Adrenal gland (tissue), 12 donors: ENCODE data around the gene TARS3. TPM values are rescaled to one million over a fixed set of nuclear protein-coding genes. Genes with fewer than 3 reads are reported as not detected.

Experiments
- DNase-seq, 7 donors: peaks; one replicate each; pipeline ENCODE4 v3.0.0-alpha.2; 2019 to 2020
- H3K27ac ChIP-seq, 5 donors: fragments of 200-600 bp; sonication (generic) in 4 of 5; 1 replicate in 3 of 5; 2 replicates in 2 of 5; pipeline versions ENCODE4 v1.5.1 to v1.8.0; 2016 to 2020; ENCODE audit warnings: mild to moderate bottlenecking in 1 of 5
- H3K27me3 ChIP-seq: fragments of 200-600 bp; 2 replicates; pipeline ENCODE4 v1.8.0; 2021
- H3K36me3 ChIP-seq, 2 donors: fragments of 200-600 bp; replicated peaks in 1 of 2; 1 replicate in 1 of 2; 2 replicates in 1 of 2; pipeline versions ENCODE4 v1.5.1 to v1.8.0; 2018 to 2022
- H3K4me1 ChIP-seq, 2 donors: fragments of 200-600 bp; replicated peaks in 1 of 2; 1 replicate in 1 of 2; 2 replicates in 1 of 2; pipeline versions ENCODE4 v1.5.1 to v1.8.0; 2018 to 2021
- H3K4me3 ChIP-seq, 4 donors: fragments of 200-600 bp; sonication (generic) in 3 of 4; one replicate each; pipeline ENCODE4 v1.5.1; 2016 to 2018
- H3K9me3 ChIP-seq, 3 donors: fragments of 200-600 bp; sonication (generic) in 1 of 3; replicated peaks in 1 of 3; 1 replicate in 2 of 3; 2 replicates in 1 of 3; pipeline versions ENCODE4 v1.5.1 to v1.8.0; 2016 to 2021
- POLR2A ChIP-seq, 2 donors: fragments of 450-650 bp; IDR thresholded peaks; one replicate each; pipeline ENCODE4 v1.6.1; 2017; ENCODE audit warnings: antibody characterized with exemption in 2 of 2, mild to moderate bottlenecking in 2 of 2, moderate library complexity in 1 of 2
- WGBS, 4 donors: extraction: QIAGEN DNeasy Blood & Tissue Kit in 2 of 4; methylation state at CpG; one replicate each; pipeline versions ENCODE4 v1.1.5 to v1.1.7; 2013 to 2017; 5-methylcytosine and 5-hydroxymethylcytosine counted together
- intact Hi-C, 2 donors: fragments of 100-400 bp; cut with DNase I; formaldehyde crosslinking; loops; one replicate each; pipeline versions ENCODE4 v1.14.1 to v1.15.0; 2022 to 2023
- polyA plus RNA-seq, 3 donors: library from polyadenylated mRNA; stranded (reverse); fragments of 200-250 nt in 2 of 3; fragments of 350-450 nt in 1 of 3; fragmentation: Illumina TruSeq in 1 of 3; extraction: RNeasy Lipid Tissue Mini Kit (QIAGEN cat#74804) in 1 of 3; gene quantifications; one replicate each; pipeline ENCODE4 v1.2.3, GENCODE V29; 2013 to 2014
- total RNA-seq, 9 donors: library from RNA; depleted of rRNA in 4 of 9; stranded (reverse); fragments of >200 nt in 4 of 9; fragments of 120-200 nt in 1 of 9; fragmentation: NEBNext Ultra II Directional in 1 of 9; extraction: Animal tissue kit (Norgen Biotek cat#: 25700) in 1 of 9; gene quantifications; one replicate each; pipeline versions ENCODE4 v1.1.0 to v1.2.4, GENCODE V29; 2013 to 2023
- TF ChIP-seq, protein P1 (sequence below), 6 experiments: fragments of 450-650 bp in 4 of 6; fragments of 200-600 bp in 2 of 6; sonication (generic) in 1 of 6; IDR thresholded peaks; 1 replicate in 5 of 6; 2 replicates in 1 of 6; pipeline versions ENCODE4 v1.5.1 to v1.8.0; 2016 to 2021; ENCODE audit warnings: antibody characterized with exemption in 6 of 6, mild to moderate bottlenecking in 2 of 6, moderate library complexity in 1 of 6
- donor health status: healthy with polysubstance abuse.
- donor health status: Bipolar disorder and iron deficiency.
- donor health status: DM: yes; HTN: yes; CAD: no.
- donor health status: DM: no; HTN: no; CAD: no.
- donor health status: DM: no; HTN: no; CAD: no.
- donor health status: DM: yes; HTN: yes; CAD: no.

Gene TARS3
- total and polyA plus RNA-seq, 12 donors: 4.8 to 28.5 (median 14.1) TPM

DNA sequence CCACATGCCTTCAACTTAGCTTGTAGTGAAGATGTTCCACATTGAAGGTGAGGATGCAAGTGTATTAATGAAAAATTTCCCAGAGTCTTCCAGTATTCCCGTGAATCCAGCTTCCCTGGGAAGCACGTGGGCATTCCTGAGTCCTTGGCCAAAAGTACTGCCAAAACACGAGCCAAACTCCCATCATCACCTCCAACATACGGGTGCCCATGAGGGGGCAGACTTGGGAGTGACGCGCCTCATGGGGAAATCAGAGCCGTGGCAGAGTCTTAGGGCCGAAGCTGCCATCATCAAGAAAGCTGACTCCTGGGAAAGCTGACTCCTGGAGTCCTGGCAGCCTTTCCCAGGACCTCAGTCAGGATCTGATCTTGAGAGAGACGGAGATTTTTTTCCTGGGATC, 52.0 kb downstream of the TARS3 start:
- no peak for TF ChIP-seq POLR2A (IDR thresholded peaks at IDR 0.05)
- TF ChIP-seq, protein P1, sequence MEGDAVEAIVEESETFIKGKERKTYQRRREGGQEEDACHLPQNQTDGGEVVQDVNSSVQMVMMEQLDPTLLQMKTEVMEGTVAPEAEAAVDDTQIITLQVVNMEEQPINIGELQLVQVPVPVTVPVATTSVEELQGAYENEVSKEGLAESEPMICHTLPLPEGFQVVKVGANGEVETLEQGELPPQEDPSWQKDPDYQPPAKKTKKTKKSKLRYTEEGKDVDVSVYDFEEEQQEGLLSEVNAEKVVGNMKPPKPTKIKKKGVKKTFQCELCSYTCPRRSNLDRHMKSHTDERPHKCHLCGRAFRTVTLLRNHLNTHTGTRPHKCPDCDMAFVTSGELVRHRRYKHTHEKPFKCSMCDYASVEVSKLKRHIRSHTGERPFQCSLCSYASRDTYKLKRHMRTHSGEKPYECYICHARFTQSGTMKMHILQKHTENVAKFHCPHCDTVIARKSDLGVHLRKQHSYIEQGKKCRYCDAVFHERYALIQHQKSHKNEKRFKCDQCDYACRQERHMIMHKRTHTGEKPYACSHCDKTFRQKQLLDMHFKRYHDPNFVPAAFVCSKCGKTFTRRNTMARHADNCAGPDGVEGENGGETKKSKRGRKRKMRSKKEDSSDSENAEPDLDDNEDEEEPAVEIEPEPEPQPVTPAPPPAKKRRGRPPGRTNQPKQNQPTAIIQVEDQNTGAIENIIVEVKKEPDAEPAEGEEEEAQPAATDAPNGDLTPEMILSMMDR (IDR thresholded peaks at IDR 0.05): no peak
- intact Hi-C loops: no loop called here
- DNase-seq: no peak
- H3K9me3 ChIP-seq: no peaks in the 10 kb centered on the region
- H3K4me3 ChIP-seq: no peak overlapping the region
- no peaks in the 10 kb centered on the region for H3K27me3 ChIP-seq
- 84 to 92% (median 89%) methylated on average over 4 to 9 of the region's 9 CpGs for WGBS, 4 donors
- no peaks in the 10 kb centered on the region for H3K4me1 ChIP-seq
- no peak overlapping the region for H3K27ac ChIP-seq
- H3K36me3 ChIP-seq: peaks cover 0 to 27% of the 10 kb centered on the region in 2 donors

DNA sequence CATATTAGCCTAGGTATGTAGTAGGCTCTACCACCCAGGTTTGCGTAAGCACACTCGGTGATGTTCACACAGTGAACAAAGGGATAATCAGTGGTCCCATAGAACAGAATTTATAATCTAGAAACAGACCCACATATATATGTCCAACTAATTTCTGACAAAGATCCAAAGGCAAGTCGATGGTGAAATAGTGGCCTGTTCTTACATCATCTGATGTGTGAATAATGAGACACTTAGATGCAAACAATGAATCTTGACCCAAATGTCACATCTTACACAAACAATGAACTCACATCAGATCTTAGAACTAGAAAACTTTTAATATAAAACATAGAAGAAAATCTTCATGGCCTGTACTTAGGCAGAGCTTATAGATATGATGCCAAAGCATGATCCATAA, 54.5 kb downstream of the TARS3 start:
- WGBS, 4 donors: 94 to 100% (median 97%) methylated on average over 3 of the region's 3 CpGs
- Histone ChIP-seq H3K27ac (no peak overlapping the region), H3K9me3 (no peaks in the 10 kb centered on the region), H3K36me3 (peaks cover 0 to 23% of the 10 kb centered on the region in 2 donors), H3K4me3 (no peak overlapping the region), H3K27me3 (no peaks in the 10 kb centered on the region), H3K4me1 (no peaks in the 10 kb centered on the region)
- no peak for DNase-seq
- intact Hi-C loops: no loop called here
- no peak for TF ChIP-seq POLR2A (IDR thresholded peaks at IDR 0.05)
- TF ChIP-seq, protein P1 (IDR thresholded peaks at IDR 0.05): no peak

DNA sequence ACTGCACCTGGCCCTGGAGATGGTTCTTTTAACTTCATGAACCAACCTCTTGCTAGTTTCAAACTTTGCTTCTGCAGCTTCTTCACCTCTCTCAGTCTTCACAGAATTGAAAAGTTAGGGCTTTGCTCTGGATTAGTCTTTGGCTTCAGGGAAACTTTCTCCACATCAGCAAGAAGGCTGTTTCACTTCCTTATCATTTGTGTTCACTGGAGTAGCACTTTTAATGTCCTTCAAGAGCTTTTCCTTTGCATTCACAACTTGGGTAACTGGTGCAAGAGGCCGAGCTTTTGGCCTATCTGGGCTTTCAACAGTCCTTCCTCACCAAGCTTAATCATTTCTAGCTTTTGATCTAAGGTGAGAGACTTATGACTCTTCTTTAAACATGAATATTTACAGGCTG, 56.4 kb downstream of the TARS3 start:
- intact Hi-C loops: no loop called here
- no peaks in the 10 kb centered on the region for H3K9me3 ChIP-seq
- DNase-seq: no peak
- H3K27ac ChIP-seq: no peak overlapping the region
- H3K4me1 ChIP-seq: no peaks in the 10 kb centered on the region
- peaks cover 0 to 7% of the 10 kb centered on the region in 2 donors for H3K36me3 ChIP-seq
- no peak overlapping the region for H3K4me3 ChIP-seq
- no peak for TF ChIP-seq POLR2A (IDR thresholded peaks at IDR 0.05)
- TF ChIP-seq, protein P1 (IDR thresholded peaks at IDR 0.05): no peak
- 89 to 94% (median 93%) methylated on average over 1 of the region's 1 CpG for WGBS, 4 donors
- no peaks in the 10 kb centered on the region for H3K27me3 ChIP-seq

DNA sequence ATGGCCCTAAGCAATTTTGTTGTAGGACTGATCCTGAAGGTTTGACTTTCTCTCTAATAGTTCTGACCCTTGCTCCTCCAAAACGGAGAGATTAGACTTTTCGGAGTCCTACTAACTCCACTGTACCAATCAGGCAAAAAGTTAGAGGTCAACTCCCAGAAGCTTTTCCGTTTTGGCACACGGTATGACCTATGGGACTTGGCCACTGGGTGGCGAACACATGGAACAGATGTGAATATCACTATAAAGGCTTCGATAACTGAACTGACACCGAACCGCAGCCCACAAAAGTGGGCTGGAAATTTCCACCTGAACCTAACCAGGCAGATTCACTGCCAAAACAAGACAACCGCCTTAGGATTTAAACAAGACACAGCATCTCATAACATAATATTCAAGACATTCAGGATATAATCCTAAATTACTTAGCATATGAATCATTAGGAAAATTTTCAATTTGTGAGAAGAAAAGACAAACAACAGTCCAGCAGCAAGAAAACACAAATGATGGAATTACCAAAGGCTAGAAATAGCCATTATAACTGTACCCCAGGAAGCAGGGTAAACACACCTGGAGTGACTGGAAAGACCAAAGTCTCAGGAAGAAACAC, 59.9 kb downstream of the TARS3 start:
- 74 to 84% (median 81%) methylated on average over 9 of the region's 9 CpGs for WGBS, 4 donors
- H3K27me3 ChIP-seq: no peaks in the 10 kb centered on the region
- TF ChIP-seq, protein P1 (IDR thresholded peaks at IDR 0.05): no peak
- no peak for TF ChIP-seq POLR2A (IDR thresholded peaks at IDR 0.05)
- no peak for DNase-seq
- H3K36me3 ChIP-seq: no peaks in the 10 kb centered on the region
- H3K4me3 ChIP-seq: no peak overlapping the region
- no peaks in the 10 kb centered on the region for H3K4me1 ChIP-seq
- H3K9me3 ChIP-seq: no peaks in the 10 kb centered on the region
- H3K27ac ChIP-seq: no peak overlapping the region
- intact Hi-C loops: no loop called here
